CD1c-positive myeloid dendritic cell (primary cell): ENCODE data around the gene BMP8B.
"Not testable (repeated sequence)": the region's sequence is repeated elsewhere in the genome, so short reads cannot be mapped to it uniquely, and the experiment has no call there.

ENCODE experiments used
- DNase-seq: peaks from one replicate; pipeline ENCODE4 v3.0.0-alpha.2; 2016; ENCODE audit errors: extremely low spot score

Gene BMP8B

GRCh38 chr1:39788758-39789570 is at the start of gene BMP8B:
BMP8B (minus strand) TSS chr1:39788865; CDS start chr1:39788485, 380 bp downstream.
- DNase-seq: peak; percentile 81

GRCh38 chr1:39836595-39837110 is 48.0 kb upstream of the BMP8B start:
- DNase-seq: no peak

- no peak for DNase-seq
Measured at GRCh38 chr1:39835935-39836594, 47.4 kb upstream of the BMP8B start.

- DNase-seq: no peak
Measured at GRCh38 chr1:39835110-39835509, 46.4 kb upstream of the BMP8B start.

GRCh38 chr1:39833621-39834385 is 45.1 kb upstream of the BMP8B start:
- DNase-seq: peak; percentile 88

- DNase-seq: no peak
Measured at GRCh38 chr1:39833121-39833520, 44.5 kb upstream of the BMP8B start.

GRCh38 chr1:39832294-39832693 is 43.6 kb upstream of the BMP8B start:
- DNase-seq: peak; percentile 21

GRCh38 chr1:39829791-39830533 is 41.3 kb upstream of the BMP8B start:
- DNase-seq: no peak

- DNase-seq: no peak
Measured at GRCh38 chr1:39828734-39829133, 40.1 kb upstream of the BMP8B start.

- not testable (repeated sequence) for DNase-seq
Measured at GRCh38 chr1:39828255-39828654, 39.6 kb upstream of the BMP8B start.

GRCh38 chr1:39827201-39827600 is 38.5 kb upstream of the BMP8B start:
- DNase-seq: no peak

- DNase-seq: no peak
Measured at GRCh38 chr1:39826583-39826982, 37.9 kb upstream of the BMP8B start.

- peak; percentile 47 for DNase-seq
Measured at GRCh38 chr1:39825432-39825941, 36.8 kb upstream of the BMP8B start.

- DNase-seq: not testable (repeated sequence)
Measured at GRCh38 chr1:39823450-39823849, 34.8 kb upstream of the BMP8B start.

- DNase-seq: no peak
Measured at GRCh38 chr1:39822146-39822545, 33.5 kb upstream of the BMP8B start.

GRCh38 chr1:39819091-39819812 is 30.6 kb upstream of the BMP8B start:
- no peak for DNase-seq

GRCh38 chr1:39818482-39818881 is 29.8 kb upstream of the BMP8B start:
- no peak for DNase-seq

- peak; percentile 91 for DNase-seq
Measured at GRCh38 chr1:39817091-39817932, 28.6 kb upstream of the BMP8B start.

- DNase-seq: peak; percentile 92
Measured at GRCh38 chr1:39816415-39817090, 27.9 kb upstream of the BMP8B start.
